ENCODE measurements around the gene PILRB. TPM values are rescaled to one million over a fixed set of nuclear protein-coding genes. Genes with fewer than 3 reads are reported as not detected.

Gene PILRB
- total RNA-seq, 1 donor from 2014 or later, result 67.2 TPM

GRCh38 chr7:100366411-100367250 is 8.7 kb downstream of the PILRB start:
- Histone ChIP-seq H3K4me1 (no peaks in the 10 kb centered on the region), H3K27ac (peak overlapping the region in 1 of 2 donors; percentile 8), H3K9me3 (no peaks in the 10 kb centered on the region), H3K27me3 (no peaks in the 10 kb centered on the region), H3K36me3 (peaks cover 20 to 38% of the 10 kb centered on the region in 2 donors), H3K4me3 (no peak overlapping the region)
- no peak for DNase-seq (ENCODE audit: low spot score in 2 of 2)
- no peak for TF ChIP-seq CTCF (IDR thresholded peaks at IDR 0.05)
- intact Hi-C loops (cut with DNase I), result no loop called here

- intact Hi-C loops (cut with DNase I), result no loop called here
- H3K4me3 ChIP-seq, result no peak overlapping the region
- H3K27me3 ChIP-seq, result no peaks in the 10 kb centered on the region
- DNase-seq (ENCODE audit: low spot score in 2 of 2), result no peak
- H3K4me1 ChIP-seq, result peaks cover 0 to 3% of the 10 kb centered on the region in 2 donors
- no peak overlapping the region for H3K27ac ChIP-seq
- no peak for TF ChIP-seq CTCF (IDR thresholded peaks at IDR 0.05)
- no peaks in the 10 kb centered on the region for H3K9me3 ChIP-seq
- peaks cover 15 to 32% of the 10 kb centered on the region in 2 donors for H3K36me3 ChIP-seq
Measured at GRCh38 chr7:100367251-100367620, 9.3 kb downstream of the PILRB start.

- DNase-seq (ENCODE audit: low spot score in 2 of 2), result no peak
- peak overlapping the region; percentile 8 to 21 for H3K27ac ChIP-seq
- H3K4me1 ChIP-seq, result peaks cover 0 to 4% of the 10 kb centered on the region in 2 donors
- no peaks in the 10 kb centered on the region for H3K9me3 ChIP-seq
- no peak for TF ChIP-seq CTCF (IDR thresholded peaks at IDR 0.05)
- H3K4me3 ChIP-seq, result no peak overlapping the region
- intact Hi-C loops (cut with DNase I), result no loop called here
- peaks cover 8 to 25% of the 10 kb centered on the region in 2 donors for H3K36me3 ChIP-seq
- no peaks in the 10 kb centered on the region for H3K27me3 ChIP-seq
Measured at GRCh38 chr7:100367676-100368613, 10.0 kb downstream of the PILRB start.

GRCh38 chr7:100369105-100369504 is 11.2 kb downstream of the PILRB start:
- H3K4me3 ChIP-seq, result no peak overlapping the region
- intact Hi-C loops (cut with DNase I), result no loop called here
- peaks cover 0 to 4% of the 10 kb centered on the region in 2 donors for H3K4me1 ChIP-seq
- no peak for TF ChIP-seq CTCF (IDR thresholded peaks at IDR 0.05)
- H3K36me3 ChIP-seq, result peaks cover 6 to 18% of the 10 kb centered on the region in 2 donors
- peak; percentile 68 to 81 for DNase-seq (ENCODE audit: low spot score in 2 of 2)
- H3K9me3 ChIP-seq, result no peaks in the 10 kb centered on the region
- H3K27me3 ChIP-seq, result no peaks in the 10 kb centered on the region
- peak overlapping the region in 1 of 2 donors; percentile 7 for H3K27ac ChIP-seq

- peak overlapping the region in 1 of 2 donors; percentile 7 for H3K27ac ChIP-seq
- peaks cover 0 to 4% of the 10 kb centered on the region in 2 donors for H3K4me1 ChIP-seq
- H3K36me3 ChIP-seq, result peaks cover 6 to 15% of the 10 kb centered on the region in 2 donors
- H3K9me3 ChIP-seq, result no peaks in the 10 kb centered on the region
- intact Hi-C loops (cut with DNase I), result no loop called here
- H3K27me3 ChIP-seq, result no peaks in the 10 kb centered on the region
- no peak for DNase-seq (ENCODE audit: low spot score in 2 of 2)
- no peak for TF ChIP-seq CTCF (IDR thresholded peaks at IDR 0.05)
- H3K4me3 ChIP-seq, result no peak overlapping the region
Measured at GRCh38 chr7:100370303-100370702, 12.4 kb downstream of the PILRB start.
